Erythroblast (primary cell): Measurements from ENCODE around the gene FCAMR.

ENCODE experiments used
- DNase-seq, 2 experiments: peaks; one replicate each; lab custom pipeline; 2025; lab: John Stamatoyannopoulos, UW
- GATA1 ChIP-seq: IDR thresholded peaks from 2 replicates; pipeline ENCODE4 v1.6.1; 2011; ENCODE audit warnings: low read depth, mild to moderate bottlenecking, control low read depth, low read length, moderate library complexity
- POLR2A ChIP-seq: IDR thresholded peaks from 2 replicates; pipeline ENCODE4 v1.6.1; 2011; ENCODE audit warnings: mild to moderate bottlenecking, low read length

The FCAMR gene

DNA sequence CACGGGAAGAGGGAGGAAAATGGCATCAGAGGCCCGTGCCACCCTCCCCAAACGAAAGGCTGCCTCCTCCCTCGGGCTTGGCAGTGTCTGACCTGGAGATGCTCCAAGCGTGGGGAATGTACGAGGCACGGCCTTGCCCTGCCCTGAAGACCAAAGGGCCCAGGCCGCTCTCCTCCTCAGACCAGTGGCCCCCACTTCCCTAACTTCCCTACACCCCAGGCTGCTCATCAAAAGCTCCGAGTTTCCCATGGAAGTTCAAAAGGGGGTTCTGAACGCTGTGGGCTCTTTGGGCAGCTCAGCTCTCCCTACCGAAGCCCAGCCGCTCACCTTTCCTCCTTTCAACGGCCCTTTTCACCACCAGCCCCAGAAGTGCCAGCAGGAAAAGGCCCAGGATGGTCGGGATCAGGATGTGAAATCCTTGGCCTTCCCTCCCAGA is 60.4 kb downstream of the FCAMR start:
- TF ChIP-seq GATA1 (no peak), POLR2A (no peak)
- no peak for DNase-seq

DNA sequence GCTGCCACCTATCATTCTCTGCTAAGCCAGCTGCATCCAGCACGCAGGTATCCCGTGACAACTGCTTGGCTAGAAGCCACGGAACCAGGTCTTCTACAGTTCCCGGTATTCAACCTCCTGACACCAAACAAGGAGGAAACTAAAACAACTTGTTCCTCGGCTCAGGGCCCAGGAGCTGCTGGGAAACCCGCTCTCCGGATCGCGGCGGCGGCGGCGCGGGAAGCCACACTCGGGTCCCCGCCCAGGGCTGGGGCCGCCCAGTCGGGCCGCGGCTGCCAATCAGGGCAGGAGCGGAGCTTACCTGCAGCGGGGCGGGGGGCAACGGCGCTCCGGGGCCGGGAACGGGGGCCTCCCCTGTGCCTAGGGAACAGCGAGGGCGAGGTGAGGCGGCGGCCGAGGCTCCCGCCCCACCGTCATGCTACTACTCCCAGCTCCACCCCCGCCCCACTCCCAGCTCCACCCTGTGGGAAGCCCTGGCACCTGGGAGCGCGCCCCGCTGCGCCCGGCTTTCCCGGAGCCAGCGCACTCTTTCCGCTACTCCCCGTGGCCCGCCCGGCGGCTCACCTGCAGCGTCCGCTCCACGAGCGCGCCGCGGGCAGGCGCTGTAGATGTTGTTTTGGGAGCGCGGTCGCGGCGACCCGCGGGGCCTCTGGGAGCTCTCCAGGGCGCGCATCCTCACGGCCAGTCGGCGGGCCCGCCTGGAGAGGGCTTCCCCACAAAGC is 60.9 kb downstream of the FCAMR start:
- TF ChIP-seq POLR2A (no peak), GATA1 (no peak)
- DNase-seq = no peak

DNA sequence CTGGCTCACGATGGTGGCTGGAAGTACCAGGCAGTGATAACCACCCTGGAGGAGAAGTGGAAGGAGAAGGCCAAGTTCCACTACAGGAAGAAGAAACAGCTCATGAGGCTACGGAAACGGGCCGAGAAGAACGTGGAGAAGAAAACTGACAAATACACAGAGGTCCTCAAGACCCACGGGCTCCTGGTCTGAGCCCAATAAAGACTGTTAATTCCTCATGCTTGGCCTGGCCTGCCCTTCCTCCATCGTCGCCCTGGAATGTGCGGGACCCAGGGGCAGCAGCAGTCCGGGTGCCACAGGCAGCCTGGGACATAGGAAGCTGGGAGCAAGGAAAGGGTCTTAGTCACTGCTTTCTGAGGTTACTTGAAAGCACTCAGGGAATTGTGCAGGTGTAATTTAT is 62.2 kb downstream of the FCAMR start:
- no peak for DNase-seq
- TF ChIP-seq GATA1 (no peak), POLR2A (no peak)
